Uterus (tissue), 4 donors: ENCODE results near the gene ADRB1. TPM values are rescaled to one million over a fixed set of nuclear protein-coding genes. Genes with fewer than 3 reads are reported as not detected.

Experiments used
- DNase-seq, 2 donors: peaks; one replicate each; pipeline ENCODE4 v3.0.0-alpha.2; 2019 to 2020
- H3K27ac ChIP-seq, 2 donors: fragments of 200-600 bp; sonication (generic); 1 replicate in 1 of 2; 2 replicates in 1 of 2; pipeline ENCODE4 v1.5.1; 2016 to 2018
- H3K27me3 ChIP-seq, 2 donors: fragments of 200-600 bp; sonication (generic); one replicate each; pipeline ENCODE4 v1.5.1; 2018 to 2019; ENCODE audit warnings: control low read depth in 1 of 2
- H3K36me3 ChIP-seq, 2 donors: fragments of 200-600 bp; sonication (generic); one replicate each; pipeline ENCODE4 v1.5.1; 2019; ENCODE audit warnings: control low read depth in 1 of 2
- H3K4me1 ChIP-seq, 2 donors: fragments of 200-600 bp; sonication (generic); one replicate each; pipeline ENCODE4 v1.5.1; 2018 to 2019; ENCODE audit warnings: control low read depth in 1 of 2
- H3K4me3 ChIP-seq, 2 donors: fragments of 200-600 bp; sonication (generic); 1 replicate in 1 of 2; 2 replicates in 1 of 2; pipeline ENCODE4 v1.5.1; 2018 to 2019; ENCODE audit warnings: mild to moderate bottlenecking in 1 of 2
- H3K9me3 ChIP-seq, 2 donors: fragments of 200-600 bp; sonication (generic); one replicate each; pipeline ENCODE4 v1.5.1; 2019; ENCODE audit warnings: control low read depth in 1 of 2
- CTCF ChIP-seq, 4 experiments: fragments of 200-600 bp in 2 of 4; fragments of 450-650 bp in 2 of 4; sonication (generic) in 2 of 4; IDR thresholded peaks; one replicate each; pipeline ENCODE4 v1.5.1; 2016 to 2019; ENCODE audit warnings: antibody characterized with exemption in 4 of 4, mild to moderate bottlenecking in 2 of 4, moderate library complexity in 1 of 4
- POLR2A ChIP-seq, 2 donors: fragments of 450-650 bp; IDR thresholded peaks; one replicate each; pipeline ENCODE4 v1.6.1; 2016; ENCODE audit warnings: antibody characterized with exemption in 2 of 2, mild to moderate bottlenecking in 1 of 2, moderate library complexity in 1 of 2
- intact Hi-C: fragments of 100-400 bp; cut with DNase I; formaldehyde crosslinking; loops from one replicate; pipeline ENCODE4 v1.15.1; 2023; ENCODE audit warnings: low total_unique reads
- total RNA-seq, 4 donors: library from RNA; depleted of rRNA in 3 of 4; stranded (reverse); fragments of >200 nt in 3 of 4; gene quantifications; one replicate each; pipeline versions ENCODE4 v1.1.0 to v1.2.4, GENCODE V29; 2014 to 2023
- donor health status: DM: yes; HTN: yes; CAD: no.

The ADRB1 gene
- total RNA-seq, 4 donors from 2014 or later = 0.18 TPM; not detected in 3

DNA sequence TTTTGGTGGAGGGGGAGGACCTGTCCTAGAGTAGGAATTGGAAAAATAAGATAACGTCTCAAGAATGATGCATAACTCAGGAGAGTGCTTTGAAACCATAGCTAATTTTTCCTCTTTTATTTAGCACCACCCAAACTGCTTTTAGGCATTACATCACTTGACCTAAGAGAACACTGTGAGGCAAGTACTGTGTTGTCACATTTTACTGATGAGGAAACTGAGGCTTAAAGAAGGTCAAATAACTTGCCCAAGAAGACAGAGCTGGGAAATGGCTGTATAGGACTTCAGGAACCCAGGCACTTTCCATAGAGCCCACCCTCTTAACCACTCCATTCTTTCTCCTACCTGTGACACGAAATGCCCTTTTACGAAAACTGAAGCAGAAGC is 21.4 kb downstream of the ADRB1 start:
- H3K36me3 ChIP-seq = no peaks in the 10 kb centered on the region
- H3K4me3 ChIP-seq = no peak overlapping the region
- H3K9me3 ChIP-seq = no peaks in the 10 kb centered on the region
- H3K4me1 ChIP-seq = no peaks in the 10 kb centered on the region
- no peak overlapping the region for H3K27ac ChIP-seq
- no peaks in the 10 kb centered on the region for H3K27me3 ChIP-seq
- DNase-seq = no peak
- intact Hi-C loops = no loop called here
- TF ChIP-seq POLR2A (IDR thresholded peaks at IDR 0.05) (no peak), CTCF (IDR thresholded peaks at IDR 0.05) (no peak)

DNA sequence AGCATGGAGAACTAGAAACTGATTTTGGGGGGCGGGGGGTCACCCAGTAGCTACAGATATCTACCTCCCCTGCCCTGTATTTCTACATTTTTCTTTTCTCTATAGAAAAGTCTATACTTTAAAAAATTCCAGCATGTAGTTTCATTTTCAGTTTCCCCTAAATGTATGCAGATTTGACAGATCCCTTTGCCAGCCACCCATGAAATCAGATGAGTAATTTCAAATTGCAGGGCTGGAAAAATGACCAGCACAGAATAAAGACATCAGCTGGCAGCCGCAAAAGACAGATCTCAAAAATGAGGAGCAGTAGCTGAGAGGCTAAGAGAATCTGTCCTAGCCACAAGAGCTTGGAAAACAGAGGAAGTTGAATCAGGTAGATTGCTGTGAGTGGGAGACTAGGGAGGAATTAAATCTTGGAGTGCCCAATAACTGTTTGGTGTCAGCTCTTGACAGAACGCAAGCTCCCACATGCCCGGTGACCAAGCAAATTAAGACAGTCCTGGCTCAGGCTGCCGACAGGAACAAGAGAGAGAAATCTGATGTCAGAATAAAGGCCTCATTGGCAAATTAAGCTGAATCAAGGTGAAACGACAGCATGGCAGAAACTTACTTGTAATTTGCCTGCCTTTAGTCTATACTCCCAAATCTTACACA is 24.5 kb downstream of the ADRB1 start:
- no peaks in the 10 kb centered on the region for H3K9me3 ChIP-seq
- H3K4me1 ChIP-seq = no peaks in the 10 kb centered on the region
- no peak for DNase-seq
- no peak overlapping the region for H3K27ac ChIP-seq
- H3K27me3 ChIP-seq = no peaks in the 10 kb centered on the region
- no peak overlapping the region for H3K4me3 ChIP-seq
- intact Hi-C loops = no loop called here
- TF ChIP-seq CTCF (IDR thresholded peaks at IDR 0.05) (no peak), POLR2A (IDR thresholded peaks at IDR 0.05) (no peak)
- no peaks in the 10 kb centered on the region for H3K36me3 ChIP-seq

DNA sequence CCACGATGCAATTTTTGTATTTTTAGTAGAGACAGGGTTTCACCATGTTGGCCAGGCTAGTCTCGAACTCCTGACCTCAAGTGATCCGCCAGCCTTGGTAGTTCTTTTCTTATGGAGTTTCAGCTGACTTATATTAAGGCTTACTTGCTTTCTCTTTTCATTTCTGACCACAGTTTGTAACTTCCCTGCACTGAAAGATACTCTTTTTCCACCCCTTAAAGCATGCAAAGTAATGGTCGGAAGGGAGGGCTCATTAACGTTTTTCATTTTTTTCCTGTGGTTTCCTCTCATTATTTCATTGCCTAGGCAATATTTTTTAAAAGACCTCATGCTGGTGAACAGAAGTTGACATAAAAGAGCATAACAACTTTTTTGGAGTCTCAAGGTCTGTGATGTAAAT is 27.0 kb downstream of the ADRB1 start:
- Histone ChIP-seq H3K27ac (no peak overlapping the region), H3K4me3 (no peak overlapping the region), H3K36me3 (no peaks in the 10 kb centered on the region), H3K4me1 (no peaks in the 10 kb centered on the region), H3K9me3 (no peaks in the 10 kb centered on the region), H3K27me3 (no peaks in the 10 kb centered on the region)
- intact Hi-C loops = no loop called here
- TF ChIP-seq CTCF (IDR thresholded peaks at IDR 0.05) (no peak), POLR2A (IDR thresholded peaks at IDR 0.05) (no peak)
- DNase-seq = no peak

- DNase-seq = no peak
- Histone ChIP-seq H3K27me3 (no peaks in the 10 kb centered on the region), H3K27ac (no peak overlapping the region), H3K36me3 (no peaks in the 10 kb centered on the region), H3K4me3 (no peak overlapping the region), H3K9me3 (no peaks in the 10 kb centered on the region), H3K4me1 (no peaks in the 10 kb centered on the region)
- TF ChIP-seq CTCF (IDR thresholded peaks at IDR 0.05) (no peak), POLR2A (IDR thresholded peaks at IDR 0.05) (no peak)
- intact Hi-C loops = no loop called here
These were observed 27.5 kb downstream of the ADRB1 start for GRCh38 chr10:114071178-114071577.

DNA sequence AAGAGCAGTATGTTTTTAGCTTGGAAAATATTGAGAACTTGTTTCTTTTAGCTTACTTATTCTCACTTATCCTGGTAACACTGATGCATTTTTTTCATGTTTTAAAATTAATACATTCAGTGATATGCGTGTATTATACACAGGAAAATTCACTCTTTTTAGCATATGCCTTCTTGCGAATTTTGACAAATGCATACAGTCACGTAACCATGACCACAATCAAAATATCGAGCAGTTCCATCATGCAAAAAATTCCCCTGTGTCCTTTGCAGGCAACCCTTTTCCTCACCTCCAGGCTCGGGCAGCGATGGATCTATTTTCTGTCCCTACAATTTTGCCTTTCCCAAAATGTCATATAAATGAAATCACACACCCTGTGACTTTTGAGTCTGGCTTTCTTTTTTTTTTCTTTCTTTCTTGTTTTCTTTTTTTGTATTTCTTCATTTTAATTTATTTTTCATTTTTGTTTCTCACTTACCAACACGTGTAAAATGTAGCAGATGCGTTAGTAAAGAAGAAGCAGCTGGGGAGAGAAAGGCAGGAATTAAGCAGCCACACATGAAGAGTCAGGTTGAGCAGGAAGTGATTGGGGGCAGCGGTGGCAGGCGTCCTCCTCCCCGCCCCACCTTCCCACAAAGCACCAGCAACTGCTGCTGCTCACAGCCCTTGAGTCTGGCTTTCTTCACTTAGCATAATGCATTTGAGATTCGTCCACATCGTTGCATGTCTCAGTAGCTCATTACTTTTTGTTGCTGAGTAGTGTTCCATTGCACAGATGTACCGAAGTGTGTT is 29.9 kb downstream of the ADRB1 start:
- Histone ChIP-seq H3K9me3 (no peaks in the 10 kb centered on the region), H3K36me3 (no peaks in the 10 kb centered on the region), H3K4me3 (no peak overlapping the region), H3K27me3 (no peaks in the 10 kb centered on the region), H3K4me1 (no peaks in the 10 kb centered on the region), H3K27ac (no peak overlapping the region)
- intact Hi-C loops = no loop called here
- TF ChIP-seq CTCF (IDR thresholded peaks at IDR 0.05) (no peak), POLR2A (IDR thresholded peaks at IDR 0.05) (no peak)
- DNase-seq = no peak
